HUDEP-2 (cell line): ENCODE results near the gene CHMP4A.

Experiments used
- DNase-seq, 76 experiments: peaks; one replicate each; lab custom pipeline; 2025; ENCODE audit not compliant: unreplicated experiment in 76 of 76; lab: John Stamatoyannopoulos, UW

The CHMP4A gene

DNA sequence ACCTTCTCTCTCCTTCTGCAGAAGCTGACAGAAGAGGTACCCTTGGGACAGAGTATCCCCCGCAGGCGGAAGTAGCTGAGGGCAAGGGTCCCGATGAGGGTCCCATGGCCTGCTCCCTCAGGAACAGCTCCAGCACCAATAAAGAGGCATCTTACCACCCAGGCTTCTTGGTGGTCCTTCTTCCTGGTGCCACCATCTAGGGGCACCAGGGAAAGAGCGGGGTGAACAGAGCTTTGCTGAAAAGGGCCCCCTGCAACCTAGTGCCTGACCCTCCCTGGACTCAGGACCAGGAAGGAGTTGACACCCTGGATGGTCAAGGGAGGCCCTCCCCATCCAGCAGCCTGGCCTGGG, 52.8 kb downstream of the CHMP4A start:
- no peak for DNase-seq

DNA sequence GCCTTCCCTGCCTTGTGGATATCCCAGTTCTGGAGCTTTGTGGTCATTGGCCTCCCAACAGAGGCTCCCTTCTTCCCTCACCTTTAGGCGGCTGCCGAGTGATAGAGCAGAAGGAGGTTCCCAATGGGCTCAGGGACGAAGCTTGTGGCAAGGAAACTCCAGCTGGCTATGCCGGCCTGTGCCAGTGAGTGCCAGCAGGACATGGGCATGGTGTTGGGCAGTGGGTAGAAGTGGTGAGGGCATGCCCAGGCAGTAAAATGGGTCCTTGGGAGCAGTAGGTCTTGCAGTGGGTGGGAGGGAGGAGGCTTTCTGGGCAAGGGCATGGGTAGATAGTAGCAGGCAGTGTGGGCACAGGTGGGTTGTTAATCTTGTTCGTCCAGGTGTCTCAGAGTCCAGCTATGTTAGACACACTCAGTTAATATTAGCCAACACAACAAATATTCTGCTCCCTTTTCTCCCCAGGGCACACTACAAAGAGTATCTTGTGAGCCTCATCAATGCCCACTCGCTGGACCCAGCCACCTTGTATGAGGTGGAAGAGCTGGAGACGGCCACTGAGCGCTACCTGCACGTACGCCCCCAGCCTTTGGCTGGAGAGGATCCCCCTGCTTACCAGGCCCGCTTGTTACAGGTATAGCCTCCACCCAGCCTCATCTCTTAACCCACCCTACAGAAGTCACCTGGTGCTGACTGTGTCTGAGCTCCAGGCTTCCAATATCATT, 53.4 kb downstream of the CHMP4A start:
- DNase-seq: no peak
